ENCODE measurements around the gene MAEA.
"Not testable (repeated sequence)": the region's sequence is repeated elsewhere in the genome, so short reads cannot be mapped to it uniquely, and the experiment has no call there.

The MAEA gene

GRCh38 chr4:1318488-1319213, 29.0 kb downstream of the MAEA start:
- TF ChIP-seq CTCF (IDR thresholded peaks at IDR 0.05; ENCODE audit: borderline replicate concordance, insufficient read depth, low read depth, low read length), result peak; percentile 33; the same call in 1 of the 2 replicates
- no peak overlapping the region for H3K4me3 ChIP-seq (ENCODE audit: low read depth, low read length)

- no peak for TF ChIP-seq CTCF (IDR thresholded peaks at IDR 0.05; ENCODE audit: borderline replicate concordance, insufficient read depth, low read depth, low read length)
- no peak overlapping the region for H3K4me3 ChIP-seq (ENCODE audit: low read depth, low read length)
These were observed 31.8 kb downstream of the MAEA start for GRCh38 chr4:1321486-1321885.

GRCh38 chr4:1321946-1322650, 32.4 kb downstream of the MAEA start:
- TF ChIP-seq CTCF (IDR thresholded peaks at IDR 0.05; ENCODE audit: borderline replicate concordance, insufficient read depth, low read depth, low read length), result no peak
- H3K4me3 ChIP-seq (ENCODE audit: low read depth, low read length), result no peak overlapping the region

GRCh38 chr4:1323280-1323634, 33.6 kb downstream of the MAEA start:
- TF ChIP-seq CTCF (IDR thresholded peaks at IDR 0.05; ENCODE audit: borderline replicate concordance, insufficient read depth, low read depth, low read length), result no peak
- H3K4me3 ChIP-seq (ENCODE audit: low read depth, low read length), result no peak overlapping the region

GRCh38 chr4:1323635-1324442, 34.1 kb downstream of the MAEA start:
- TF ChIP-seq CTCF (IDR thresholded peaks at IDR 0.05; ENCODE audit: borderline replicate concordance, insufficient read depth, low read depth, low read length), result no peak
- no peak overlapping the region for H3K4me3 ChIP-seq (ENCODE audit: low read depth, low read length)

- H3K4me3 ChIP-seq (ENCODE audit: low read depth, low read length), result not testable (repeated sequence)
These were observed 34.9 kb downstream of the MAEA start for GRCh38 chr4:1324443-1325175.

GRCh38 chr4:1325176-1325480, 35.4 kb downstream of the MAEA start:
- H3K4me3 ChIP-seq (ENCODE audit: low read depth, low read length), result no peak overlapping the region
- TF ChIP-seq CTCF (IDR thresholded peaks at IDR 0.05; ENCODE audit: borderline replicate concordance, insufficient read depth, low read depth, low read length), result no peak
